Activated T-helper 1 cell treated with anti-CD3 and anti-CD28 coated beads, Interleukin-12 subunit alpha, Interleukin-12 subunit beta, Interleukin-2, Interleukin-4 antibody, amounts not matched to agents 30 ng/mL and 10 ng/mL and 1 ng/mL, durations not matched to agents 14 hours and 24 hours and 36 hours (primary cell): ENCODE results near the gene INPP4A. TPM values are rescaled to one million over a fixed set of nuclear protein-coding genes. Genes with fewer than 3 reads are reported as not detected.

Experiments used
- DNase-seq: peaks from one replicate; pipeline ENCODE4 v3.0.0; 2021; ENCODE audit warnings: low spot score
- H3K27ac Mint-ChIP-seq: one replicate; pipeline ENCODE4 v1.8.0; 2021; ENCODE audit warnings: mild to moderate bottlenecking, mixed read lengths
- H3K27me3 Mint-ChIP-seq: one replicate; pipeline ENCODE4 v1.8.0; 2022; ENCODE audit warnings: mild to moderate bottlenecking, moderate library complexity, mixed read lengths; ENCODE audit not compliant: insufficient read depth
- H3K36me3 Mint-ChIP-seq: one replicate; pipeline ENCODE4 v1.8.0; 2021; ENCODE audit warnings: low read depth, mixed read lengths
- H3K4me1 Mint-ChIP-seq: one replicate; pipeline ENCODE4 v1.8.0; 2021; ENCODE audit warnings: low read depth, mixed read lengths
- H3K4me3 Mint-ChIP-seq: one replicate; pipeline ENCODE4 v1.8.0; 2021; ENCODE audit warnings: mild to moderate bottlenecking, moderate library complexity, mixed read lengths
- H3K9me3 Mint-ChIP-seq: one replicate; pipeline ENCODE4 v1.8.0; 2021; ENCODE audit warnings: mixed read lengths
- intact Hi-C: fragments of 100-400 bp; cut with micrococcal nuclease; formaldehyde crosslinking; loops from one replicate; pipeline ENCODE4 v1.15.1; 2024
- total RNA-seq: library from RNA; stranded (reverse); gene quantifications from 2 replicates; pipeline ENCODE4 v1.2.3, GENCODE V29; 2022

The INPP4A gene
- total RNA-seq, 1 donor from 2014 or later: 55.7 TPM

GRCh38 chr2:98519156-98519555 is 74.5 kb downstream of the INPP4A start:
- Mint-ChIP-seq H3K9me3 (no peaks in the 10 kb centered on the region), H3K27ac (peak overlapping the region; percentile 7), H3K27me3 (no peaks in the 10 kb centered on the region), H3K36me3 (peaks cover 20% of the 10 kb centered on the region), H3K4me1 (peaks cover 59% of the 10 kb centered on the region), H3K4me3 (no peak overlapping the region)
- no peak for DNase-seq
- intact Hi-C loops: no loop called here

GRCh38 chr2:98519851-98520250 is 75.2 kb downstream of the INPP4A start:
- H3K4me1 Mint-ChIP-seq: peaks cover 53% of the 10 kb centered on the region
- H3K27ac Mint-ChIP-seq: no peak overlapping the region
- H3K4me3 Mint-ChIP-seq: no peak overlapping the region
- no peaks in the 10 kb centered on the region for H3K9me3 Mint-ChIP-seq
- DNase-seq: no peak
- intact Hi-C loops: no loop called here
- H3K36me3 Mint-ChIP-seq: peaks cover 25% of the 10 kb centered on the region
- no peaks in the 10 kb centered on the region for H3K27me3 Mint-ChIP-seq

- intact Hi-C loops: no loop called here
- peaks cover 45% of the 10 kb centered on the region for H3K4me1 Mint-ChIP-seq
- DNase-seq: no peak
- H3K9me3 Mint-ChIP-seq: no peaks in the 10 kb centered on the region
- no peaks in the 10 kb centered on the region for H3K27me3 Mint-ChIP-seq
- H3K27ac Mint-ChIP-seq: no peak overlapping the region
- H3K4me3 Mint-ChIP-seq: no peak overlapping the region
- peaks cover 32% of the 10 kb centered on the region for H3K36me3 Mint-ChIP-seq
Measured at GRCh38 chr2:98520806-98521205, 76.1 kb downstream of the INPP4A start.

GRCh38 chr2:98521266-98521665 is 76.6 kb downstream of the INPP4A start:
- no peaks in the 10 kb centered on the region for H3K27me3 Mint-ChIP-seq
- DNase-seq: no peak
- no peak overlapping the region for H3K27ac Mint-ChIP-seq
- intact Hi-C loops: no loop called here
- peaks cover 40% of the 10 kb centered on the region for H3K4me1 Mint-ChIP-seq
- H3K36me3 Mint-ChIP-seq: peaks cover 33% of the 10 kb centered on the region
- no peak overlapping the region for H3K4me3 Mint-ChIP-seq
- H3K9me3 Mint-ChIP-seq: no peaks in the 10 kb centered on the region

- intact Hi-C loops: no loop called here
- H3K36me3 Mint-ChIP-seq: peaks cover 36% of the 10 kb centered on the region
- H3K4me1 Mint-ChIP-seq: peaks cover 24% of the 10 kb centered on the region
Measured at GRCh38 chr2:98522854-98523253, 78.2 kb downstream of the INPP4A start.

GRCh38 chr2:98524168-98524567 is 79.5 kb downstream of the INPP4A start:
- H3K9me3 Mint-ChIP-seq: no peaks in the 10 kb centered on the region
- H3K36me3 Mint-ChIP-seq: peaks cover 43% of the 10 kb centered on the region
- no peaks in the 10 kb centered on the region for H3K27me3 Mint-ChIP-seq
- intact Hi-C loops: no loop called here
- H3K4me3 Mint-ChIP-seq: no peak overlapping the region
- H3K4me1 Mint-ChIP-seq: peaks cover 12% of the 10 kb centered on the region
- no peak for DNase-seq
- no peak overlapping the region for H3K27ac Mint-ChIP-seq

More at GRCh38 chr2:98522854-98523253, 78.2 kb downstream of the INPP4A start:
- Mint-ChIP-seq H3K9me3 (no peaks in the 10 kb centered on the region), H3K4me3 (no peak overlapping the region), H3K27me3 (no peaks in the 10 kb centered on the region), H3K27ac (no peak overlapping the region)
- no peak for DNase-seq

- Mint-ChIP-seq H3K36me3 (peaks cover 41% of the 10 kb centered on the region), H3K27ac (no peak overlapping the region), H3K9me3 (no peaks in the 10 kb centered on the region), H3K4me1 (peaks cover 4% of the 10 kb centered on the region), H3K4me3 (no peak overlapping the region), H3K27me3 (no peaks in the 10 kb centered on the region)
- no peak for DNase-seq
- intact Hi-C loops: no loop called here
Measured at GRCh38 chr2:98528349-98528748, 83.7 kb downstream of the INPP4A start.

- no peaks in the 10 kb centered on the region for H3K9me3 Mint-ChIP-seq
- no peak overlapping the region for H3K27ac Mint-ChIP-seq
- H3K4me3 Mint-ChIP-seq: no peak overlapping the region
Measured at GRCh38 chr2:98530114-98530513, 85.5 kb downstream of the INPP4A start.

GRCh38 chr2:98532756-98533155 is 88.1 kb downstream of the INPP4A start:
- Mint-ChIP-seq H3K27me3 (no peaks in the 10 kb centered on the region), H3K27ac (no peak overlapping the region), H3K4me1 (peaks cover 5% of the 10 kb centered on the region), H3K36me3 (peaks cover 41% of the 10 kb centered on the region), H3K4me3 (no peak overlapping the region), H3K9me3 (no peaks in the 10 kb centered on the region)
- intact Hi-C loops: no loop called here
- DNase-seq: no peak

More at GRCh38 chr2:98530114-98530513, 85.5 kb downstream of the INPP4A start:
- no peaks in the 10 kb centered on the region for H3K27me3 Mint-ChIP-seq
- intact Hi-C loops: no loop called here
- peaks cover 5% of the 10 kb centered on the region for H3K4me1 Mint-ChIP-seq
- DNase-seq: no peak
- H3K36me3 Mint-ChIP-seq: peaks cover 43% of the 10 kb centered on the region

GRCh38 chr2:98533547-98533946 is 88.9 kb downstream of the INPP4A start:
- peak overlapping the region; percentile 14 for H3K27ac Mint-ChIP-seq
- DNase-seq: no peak
- H3K4me1 Mint-ChIP-seq: peaks cover 5% of the 10 kb centered on the region
- peaks cover 37% of the 10 kb centered on the region for H3K36me3 Mint-ChIP-seq
- H3K27me3 Mint-ChIP-seq: no peaks in the 10 kb centered on the region
- intact Hi-C loops: no loop called here
- H3K9me3 Mint-ChIP-seq: no peaks in the 10 kb centered on the region
- no peak overlapping the region for H3K4me3 Mint-ChIP-seq

- intact Hi-C loops: no loop called here
- peaks cover 38% of the 10 kb centered on the region for H3K36me3 Mint-ChIP-seq
- H3K27ac Mint-ChIP-seq: peak overlapping the region; percentile 37
- no peaks in the 10 kb centered on the region for H3K27me3 Mint-ChIP-seq
- peaks cover 5% of the 10 kb centered on the region for H3K4me1 Mint-ChIP-seq
- H3K9me3 Mint-ChIP-seq: no peaks in the 10 kb centered on the region
- no peak for DNase-seq
- H3K4me3 Mint-ChIP-seq: no peak overlapping the region
Measured at GRCh38 chr2:98534761-98535160, 90.1 kb downstream of the INPP4A start.

GRCh38 chr2:98535971-98536677 is 91.5 kb downstream of the INPP4A start:
- intact Hi-C loops: no loop called here
- peaks cover 45% of the 10 kb centered on the region for H3K36me3 Mint-ChIP-seq

GRCh38 chr2:98537390-98538126 is 92.9 kb downstream of the INPP4A start:
- intact Hi-C loops: no loop called here
- DNase-seq: no peak
- no peaks in the 10 kb centered on the region for H3K9me3 Mint-ChIP-seq
- peaks cover 20% of the 10 kb centered on the region for H3K4me1 Mint-ChIP-seq
- H3K36me3 Mint-ChIP-seq: peaks cover 50% of the 10 kb centered on the region
- H3K27me3 Mint-ChIP-seq: no peaks in the 10 kb centered on the region
- H3K27ac Mint-ChIP-seq: no peak overlapping the region
- no peak overlapping the region for H3K4me3 Mint-ChIP-seq

More at GRCh38 chr2:98535971-98536677, 91.5 kb downstream of the INPP4A start:
- Mint-ChIP-seq H3K9me3 (no peaks in the 10 kb centered on the region), H3K4me1 (peaks cover 12% of the 10 kb centered on the region), H3K4me3 (no peak overlapping the region), H3K27me3 (no peaks in the 10 kb centered on the region), H3K27ac (no peak overlapping the region)
- no peak for DNase-seq
